ENCODE results near the gene C6orf47.

C6orf47 gene

GRCh38 chr6:31642798-31643570 is 17.6 kb downstream of the C6orf47 start:
- Histone ChIP-seq H3K4me2 (ENCODE audit: low read length) (no peak overlapping the region), H3K4me1 (ENCODE audit: insufficient read depth, low read length, severe bottlenecking) (no peaks in the 10 kb centered on the region), H3K27me3 (ENCODE audit: insufficient read depth, low read length) (no peaks in the 10 kb centered on the region), H3K9me3 (ENCODE audit: low read length) (no peaks in the 10 kb centered on the region), H3K27ac (ENCODE audit: low read depth, low read length, poor library complexity, severe bottlenecking) (no peak overlapping the region), H2AFZ (ENCODE audit: low read length) (no peak overlapping the region), H3K9me2 (ENCODE audit: low read depth, low read length) (no peaks in the 10 kb centered on the region), H3K36me3 (ENCODE audit: insufficient read depth, low read length) (peaks cover 93% of the 10 kb centered on the region), H4K20me1 (ENCODE audit: insufficient read depth, low read length) (no peaks in the 10 kb centered on the region), H3F3A (ENCODE audit: insufficient read depth, low read length) (no peaks in the 10 kb centered on the region), H3K9ac (ENCODE audit: low read length) (no peak overlapping the region), H3K79me2 (ENCODE audit: insufficient read depth, low read length) (no peaks in the 10 kb centered on the region), H3K4me3 (ENCODE audit: low read depth, low read length, poor library complexity, severe bottlenecking) (no peak overlapping the region)
- TF ChIP-seq CTCF (IDR thresholded peaks at IDR 0.05; ENCODE audit: low read length) (no peak), EZH2 (IDR thresholded peaks at IDR 0.05; ENCODE audit: borderline replicate concordance, low read length) (no peak)

DNA sequence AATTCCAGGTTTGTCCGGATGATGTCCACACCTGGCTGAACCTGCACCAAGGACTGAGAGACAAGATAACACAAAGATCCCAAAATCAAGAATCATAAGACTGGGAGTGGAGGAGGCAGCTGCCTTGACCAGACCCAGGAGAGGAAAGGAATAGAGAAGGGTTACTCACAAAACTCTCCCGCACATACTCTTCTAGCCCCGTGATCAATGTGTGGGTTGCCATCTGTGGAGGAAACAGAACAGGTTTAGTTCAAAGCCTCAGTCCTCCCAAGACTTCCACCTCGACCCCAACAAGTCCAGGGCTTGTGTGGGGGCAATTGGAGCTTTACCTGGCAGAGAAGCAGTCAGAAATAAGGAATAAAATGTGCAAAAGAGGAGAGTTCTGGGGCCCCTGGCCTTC is 19.2 kb downstream of the C6orf47 start:
- no peaks in the 10 kb centered on the region for H3K27me3 ChIP-seq (ENCODE audit: insufficient read depth, low read length)
- no peak overlapping the region for H3K9ac ChIP-seq (ENCODE audit: low read length)
- H3K9me3 ChIP-seq (ENCODE audit: low read length), result no peaks in the 10 kb centered on the region
- no peak overlapping the region for H3K27ac ChIP-seq (ENCODE audit: low read depth, low read length, poor library complexity, severe bottlenecking)
- peaks cover 4% of the 10 kb centered on the region; the same call in 1 of the 2 replicates for H3F3A ChIP-seq (ENCODE audit: insufficient read depth, low read length)
- no peaks in the 10 kb centered on the region for H3K9me2 ChIP-seq (ENCODE audit: low read depth, low read length)
- H3K4me3 ChIP-seq (ENCODE audit: low read depth, low read length, poor library complexity, severe bottlenecking), result no peak overlapping the region
- H3K79me2 ChIP-seq (ENCODE audit: insufficient read depth, low read length), result no peaks in the 10 kb centered on the region
- TF ChIP-seq EZH2 (IDR thresholded peaks at IDR 0.05; ENCODE audit: borderline replicate concordance, low read length) (no peak), CTCF (IDR thresholded peaks at IDR 0.05; ENCODE audit: low read length) (no peak)
- no peaks in the 10 kb centered on the region for H3K4me1 ChIP-seq (ENCODE audit: insufficient read depth, low read length, severe bottlenecking)
- H3K4me2 ChIP-seq (ENCODE audit: low read length), result no peak overlapping the region
- H3K36me3 ChIP-seq (ENCODE audit: insufficient read depth, low read length), result peaks cover 96% of the 10 kb centered on the region
- H2AFZ ChIP-seq (ENCODE audit: low read length), result no peak overlapping the region
- H4K20me1 ChIP-seq (ENCODE audit: insufficient read depth, low read length), result no peaks in the 10 kb centered on the region

DNA sequence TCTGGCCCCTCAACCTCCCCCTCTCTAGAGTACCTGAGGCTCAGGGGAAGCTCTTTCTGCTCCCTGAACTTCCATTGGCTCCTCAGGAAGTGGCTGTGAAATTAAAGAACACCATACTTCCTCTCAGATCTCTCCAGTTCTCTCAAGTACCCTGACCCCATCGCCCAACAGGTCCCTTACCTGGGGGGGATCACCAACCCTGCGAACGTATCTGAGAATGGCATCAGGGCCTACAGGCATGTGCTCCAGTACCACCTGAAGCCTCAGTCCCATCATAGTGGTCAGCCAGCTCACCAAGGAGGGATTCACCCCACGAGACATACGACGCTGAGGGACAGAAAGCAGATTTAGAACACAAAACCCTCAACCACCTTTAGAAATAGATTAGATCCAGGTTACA is 20.0 kb downstream of the C6orf47 start:
- no peak overlapping the region for H2AFZ ChIP-seq (ENCODE audit: low read length)
- no peak overlapping the region for H3K4me2 ChIP-seq (ENCODE audit: low read length)
- no peak for TF ChIP-seq CTCF (IDR thresholded peaks at IDR 0.05; ENCODE audit: low read length)
- no peak for TF ChIP-seq EZH2 (IDR thresholded peaks at IDR 0.05; ENCODE audit: borderline replicate concordance, low read length)
- no peak overlapping the region for H3K4me3 ChIP-seq (ENCODE audit: low read depth, low read length, poor library complexity, severe bottlenecking)
- H3K36me3 ChIP-seq (ENCODE audit: insufficient read depth, low read length), result peaks cover 96% of the 10 kb centered on the region
- H3K79me2 ChIP-seq (ENCODE audit: insufficient read depth, low read length), result no peaks in the 10 kb centered on the region
- no peak overlapping the region for H3K9ac ChIP-seq (ENCODE audit: low read length)
- H3K4me1 ChIP-seq (ENCODE audit: insufficient read depth, low read length, severe bottlenecking), result no peaks in the 10 kb centered on the region
- H3K27me3 ChIP-seq (ENCODE audit: insufficient read depth, low read length), result no peaks in the 10 kb centered on the region
- H3K9me2 ChIP-seq (ENCODE audit: low read depth, low read length), result no peaks in the 10 kb centered on the region
- H3K9me3 ChIP-seq (ENCODE audit: low read length), result no peaks in the 10 kb centered on the region
- peaks cover 4% of the 10 kb centered on the region; the same call in 1 of the 2 replicates for H3F3A ChIP-seq (ENCODE audit: insufficient read depth, low read length)
- H3K27ac ChIP-seq (ENCODE audit: low read depth, low read length, poor library complexity, severe bottlenecking), result no peak overlapping the region
- no peaks in the 10 kb centered on the region for H4K20me1 ChIP-seq (ENCODE audit: insufficient read depth, low read length)

All from OCI-LY1 (cell line).